ENCODE results near the gene SLC9A6.
"Not testable (repeated sequence)": the region's sequence is repeated elsewhere in the genome, so short reads cannot be mapped to it uniquely, and the experiment has no call there.

Gene SLC9A6

GRCh38 chrX:136030303-136031191 is 45.3 kb downstream of the SLC9A6 start:
- DNase-seq = no peak

- DNase-seq = no peak
Observed at GRCh38 chrX:136031626-136032025, 46.4 kb downstream of the SLC9A6 start.

GRCh38 chrX:136032370-136032769 is 47.1 kb downstream of the SLC9A6 start:
- no peak for DNase-seq

- no peak for DNase-seq
Observed at GRCh38 chrX:136034668-136035067, 49.4 kb downstream of the SLC9A6 start.

- DNase-seq = no peak
Observed at GRCh38 chrX:136035663-136036062, 50.4 kb downstream of the SLC9A6 start.

- no peak for DNase-seq
Observed at GRCh38 chrX:136039485-136039884, 54.2 kb downstream of the SLC9A6 start.

GRCh38 chrX:136039968-136040367 is 54.7 kb downstream of the SLC9A6 start:
- DNase-seq = no peak

- DNase-seq = no peak
Observed at GRCh38 chrX:136041254-136041812, 56.1 kb downstream of the SLC9A6 start.

GRCh38 chrX:136045008-136045407 is 59.8 kb downstream of the SLC9A6 start:
- DNase-seq = no peak

GRCh38 chrX:136046295-136047015 is 61.2 kb downstream of the SLC9A6 start:
- DNase-seq = no peak

GRCh38 chrX:136047016-136047642 is 61.9 kb downstream of the SLC9A6 start:
- no peak for DNase-seq

- no peak for DNase-seq
Observed at GRCh38 chrX:136047969-136048368, 62.7 kb downstream of the SLC9A6 start.

- DNase-seq = no peak
Observed at GRCh38 chrX:136048446-136048845, 63.2 kb downstream of the SLC9A6 start.

GRCh38 chrX:136049608-136050007 is 64.4 kb downstream of the SLC9A6 start:
- no peak for DNase-seq

- not testable (repeated sequence) for DNase-seq
Observed at GRCh38 chrX:136050875-136051274, 65.6 kb downstream of the SLC9A6 start.

GRCh38 chrX:136051611-136052010 is 66.4 kb downstream of the SLC9A6 start:
- DNase-seq = no peak

- DNase-seq = no peak
Observed at GRCh38 chrX:136055651-136056221, 70.5 kb downstream of the SLC9A6 start.

GRCh38 chrX:136057567-136057966 is 72.3 kb downstream of the SLC9A6 start:
- no peak for DNase-seq

- no peak for DNase-seq
Observed at GRCh38 chrX:136059350-136059749, 74.1 kb downstream of the SLC9A6 start.

GRCh38 chrX:136061286-136061685 is 76.1 kb downstream of the SLC9A6 start:
- no peak for DNase-seq

GRCh38 chrX:136061696-136062095 is 76.5 kb downstream of the SLC9A6 start:
- no peak for DNase-seq

- no peak for DNase-seq
Observed at GRCh38 chrX:136063340-136064079, 78.3 kb downstream of the SLC9A6 start.
